Transverse colon (tissue), 4 donors: ENCODE results near the gene CNTN4.

ENCODE experiments used
- CTCF ChIP-seq, 5 experiments: fragments of 200-600 bp in 3 of 5; fragments of 450-650 bp in 2 of 5; sonication (generic) in 3 of 5; IDR thresholded peaks; 1 replicate in 2 of 5; 2 replicates in 3 of 5; pipeline ENCODE4 v1.5.1; 2016 to 2017; ENCODE audit warnings: antibody characterized with exemption in 5 of 5, inconsistent platforms in 3 of 5, mild to moderate bottlenecking in 2 of 5, moderate library complexity in 1 of 5
- POLR2A ChIP-seq: fragments of 450-650 bp; IDR thresholded peaks from one replicate; pipeline ENCODE4 v1.6.1; 2016; ENCODE audit warnings: antibody characterized with exemption, mild to moderate bottlenecking, moderate library complexity
- POLR2AphosphoS5 ChIP-seq, 3 donors: sonication (generic); formaldehyde crosslinking; IDR thresholded peaks; one replicate each; pipeline ENCODE4 v1.6.1; 2016; ENCODE audit warnings: antibody characterized with exemption in 3 of 3

- TF ChIP-seq POLR2AphosphoS5 (IDR thresholded peaks at IDR 0.05) = no peak
- no peak for TF ChIP-seq CTCF (IDR thresholded peaks at IDR 0.05)
- TF ChIP-seq POLR2A = no peak
Measured at GRCh38 chr3:2513986-2514385, 415.3 kb downstream of the CNTN4 start.
